GM21367 (cell line): ENCODE data around the gene S100A5.

Experiments
- ATAC-seq: cut with Tn5 transposase; IDR thresholded peaks from one replicate; pipeline ENCODE4 v1.9.1; 2021; ENCODE audit not compliant: unreplicated experiment

The S100A5 gene

GRCh38 chr1:153513023-153513422, 27.7 kb downstream of the S100A5 start:
- ATAC-seq = no peak

GRCh38 chr1:153510984-153511410, 29.7 kb downstream of the S100A5 start:
- ATAC-seq = no peak

- no peak for ATAC-seq
Measured at GRCh38 chr1:153509729-153510354, 30.9 kb downstream of the S100A5 start.

GRCh38 chr1:153509036-153509435, 31.7 kb downstream of the S100A5 start:
- ATAC-seq = no peak

GRCh38 chr1:153507926-153508583, 32.7 kb downstream of the S100A5 start:
- ATAC-seq = no peak

- ATAC-seq = no peak
Measured at GRCh38 chr1:153506831-153507413, 33.8 kb downstream of the S100A5 start.

- ATAC-seq = no peak
Measured at GRCh38 chr1:153506386-153506785, 34.3 kb downstream of the S100A5 start.

- ATAC-seq = no peak
Measured at GRCh38 chr1:153505576-153505975, 35.2 kb downstream of the S100A5 start.

GRCh38 chr1:153503766-153504165, 37.0 kb downstream of the S100A5 start:
- ATAC-seq = no peak

GRCh38 chr1:153498746-153499145, 42.0 kb downstream of the S100A5 start:
- no peak for ATAC-seq

GRCh38 chr1:153495536-153495935, 45.2 kb downstream of the S100A5 start:
- ATAC-seq = no peak

- ATAC-seq = no peak
Measured at GRCh38 chr1:153494976-153495535, 45.7 kb downstream of the S100A5 start.

GRCh38 chr1:153493343-153493960, 47.3 kb downstream of the S100A5 start:
- ATAC-seq = no peak

GRCh38 chr1:153490272-153491051, 50.3 kb downstream of the S100A5 start:
- no peak for ATAC-seq

GRCh38 chr1:153488731-153489130, 52.0 kb downstream of the S100A5 start:
- ATAC-seq = no peak

- no peak for ATAC-seq
Measured at GRCh38 chr1:153487707-153488106, 53.0 kb downstream of the S100A5 start.
